ENCODE measurements around the gene SDK2.

DNA sequence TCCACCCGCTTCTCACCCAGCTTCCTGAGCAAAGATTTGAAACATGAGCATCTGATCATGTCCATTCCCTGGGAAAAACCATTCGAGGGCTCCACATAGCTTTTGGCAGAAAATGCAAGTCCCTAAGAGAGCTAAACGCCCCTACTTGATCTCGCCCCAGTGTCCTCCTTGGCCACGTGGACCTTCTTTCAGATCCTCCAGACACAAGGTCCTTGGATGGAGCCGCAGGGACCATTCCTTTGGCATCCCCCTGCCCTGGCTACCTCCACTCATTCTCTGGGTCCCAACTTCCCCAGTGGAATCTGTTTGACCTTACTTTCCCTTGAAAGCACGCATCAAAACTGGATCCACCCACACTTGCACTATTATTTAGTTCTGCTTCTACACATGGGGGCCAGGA lies 146.5 kb downstream of the SDK2 start:
- TF ChIP-seq, protein P1, sequence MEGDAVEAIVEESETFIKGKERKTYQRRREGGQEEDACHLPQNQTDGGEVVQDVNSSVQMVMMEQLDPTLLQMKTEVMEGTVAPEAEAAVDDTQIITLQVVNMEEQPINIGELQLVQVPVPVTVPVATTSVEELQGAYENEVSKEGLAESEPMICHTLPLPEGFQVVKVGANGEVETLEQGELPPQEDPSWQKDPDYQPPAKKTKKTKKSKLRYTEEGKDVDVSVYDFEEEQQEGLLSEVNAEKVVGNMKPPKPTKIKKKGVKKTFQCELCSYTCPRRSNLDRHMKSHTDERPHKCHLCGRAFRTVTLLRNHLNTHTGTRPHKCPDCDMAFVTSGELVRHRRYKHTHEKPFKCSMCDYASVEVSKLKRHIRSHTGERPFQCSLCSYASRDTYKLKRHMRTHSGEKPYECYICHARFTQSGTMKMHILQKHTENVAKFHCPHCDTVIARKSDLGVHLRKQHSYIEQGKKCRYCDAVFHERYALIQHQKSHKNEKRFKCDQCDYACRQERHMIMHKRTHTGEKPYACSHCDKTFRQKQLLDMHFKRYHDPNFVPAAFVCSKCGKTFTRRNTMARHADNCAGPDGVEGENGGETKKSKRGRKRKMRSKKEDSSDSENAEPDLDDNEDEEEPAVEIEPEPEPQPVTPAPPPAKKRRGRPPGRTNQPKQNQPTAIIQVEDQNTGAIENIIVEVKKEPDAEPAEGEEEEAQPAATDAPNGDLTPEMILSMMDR (conservative IDR thresholded peaks at IDR 0.05 in 1 of 2, IDR thresholded peaks at IDR 0.05 in 1 of 2; ENCODE audit: extremely low read depth in 1 of 2, insufficient read depth in 1 of 2, low read depth in 1 of 2, low read length in 2 of 2): no peak
- TF ChIP-seq EZH2 (IDR thresholded peaks at IDR 0.05; ENCODE audit: borderline replicate concordance, low read length): no peak
